NT2/D1 (cell line): ENCODE measurements around the gene FLAD1.

Experiments used
- SUZ12 ChIP-seq: IDR thresholded peaks from 2 replicates; pipeline ENCODE4 v1.6.1; 2011; ENCODE audit not compliant: insufficient read length, insufficient read depth; ENCODE audit errors: extremely low read depth
- YY1 ChIP-seq: IDR thresholded peaks from 2 replicates; pipeline ENCODE4 v1.6.1; 2011; ENCODE audit not compliant: insufficient read length, insufficient read depth
- ZNF274 ChIP-seq: IDR thresholded peaks from 2 replicates; pipeline ENCODE4 v1.6.1; 2011; ENCODE audit warnings: mild to moderate bottlenecking, low read depth, low read length

- TF ChIP-seq SUZ12 (no peak), YY1 (no peak), ZNF274 (no peak)
Observed at GRCh38 chr1:154967331-154967950, 15.7 kb upstream of the FLAD1 start.
